HL-60 (cell line): Measurements from ENCODE around the gene GDI2.

Experiments
- DNase-seq, 2 experiments: peaks; one replicate each; pipeline ENCODE4 v3.0.0-alpha.2; 2010 to 2020; ENCODE audit warnings: low read depth in 1 of 2, low spot score in 1 of 2
- H3K27ac ChIP-seq: fragments of 250-450 bp; sonication (Bioruptor Pico); replicated peaks from 2 replicates; pipeline ENCODE4 v1.5.1; 2020; ENCODE audit warnings: mild to moderate bottlenecking, moderate library complexity
- H3K27me3 ChIP-seq: fragments of 250-450 bp; sonication (Bioruptor Pico); 2 replicates; pipeline ENCODE4 v1.5.1; 2021; ENCODE audit warnings: mild to moderate bottlenecking, moderate library complexity; ENCODE audit not compliant: insufficient read depth, poor library complexity, severe bottlenecking
- H3K4me3 ChIP-seq: replicated peaks from 2 replicates; pipeline ENCODE4 v1.5.1; 2011; ENCODE audit warnings: mild to moderate bottlenecking, control low read depth, low read length; ENCODE audit not compliant: insufficient read depth
- GABPA ChIP-seq: IDR thresholded peaks from 2 replicates; pipeline ENCODE4 v1.6.1; 2012; ENCODE audit warnings: low read depth
- POLR2AphosphoS5 ChIP-seq: IDR thresholded peaks from 2 replicates; pipeline ENCODE4 v1.6.1; 2012; ENCODE audit warnings: low read depth
- SPI1 ChIP-seq: IDR thresholded peaks from 2 replicates; pipeline ENCODE4 v1.6.1; 2012; ENCODE audit warnings: low read depth, mild to moderate bottlenecking, borderline replicate concordance
- TF ChIP-seq, protein P1 (sequence below): IDR thresholded peaks from one replicate; pipeline ENCODE4 v1.5.1; 2011; ENCODE audit warnings: low read length, control low read depth, inconsistent platforms; ENCODE audit not compliant: insufficient read depth
- TF ChIP-seq, protein P2 (sequence below): IDR thresholded peaks from 2 replicates; pipeline ENCODE4 v1.6.1; 2012; ENCODE audit warnings: low read depth; ENCODE audit not compliant: insufficient replicate concordance

The GDI2 gene

DNA sequence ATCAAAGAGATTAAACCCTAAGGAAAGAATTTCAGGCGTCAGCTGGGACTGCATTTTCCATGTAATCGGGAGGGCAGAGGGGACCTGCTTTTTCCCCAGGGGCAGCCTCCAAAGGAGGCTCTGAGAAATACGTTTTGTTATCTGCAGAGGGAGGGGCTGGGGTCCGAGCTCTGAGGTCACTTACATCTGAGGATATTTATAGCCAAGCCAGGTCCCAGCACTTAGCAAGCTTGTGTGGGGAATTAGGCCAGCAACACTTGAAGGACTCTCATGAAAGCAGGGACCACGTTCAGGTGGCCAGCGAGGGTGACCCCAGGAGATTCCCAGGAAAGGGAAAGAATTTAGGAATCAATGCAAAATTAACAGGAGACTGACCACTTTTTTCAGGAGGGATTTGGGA lies 20.6 kb upstream of the GDI2 start:
- Histone ChIP-seq H3K4me3 (no peak overlapping the region), H3K27ac (no peak overlapping the region), H3K27me3 (no peaks in the 10 kb centered on the region)
- DNase-seq, result no peak
- TF ChIP-seq SPI1 (no peak), POLR2AphosphoS5 (no peak), GABPA (no peak)
- TF ChIP-seq, protein P1, sequence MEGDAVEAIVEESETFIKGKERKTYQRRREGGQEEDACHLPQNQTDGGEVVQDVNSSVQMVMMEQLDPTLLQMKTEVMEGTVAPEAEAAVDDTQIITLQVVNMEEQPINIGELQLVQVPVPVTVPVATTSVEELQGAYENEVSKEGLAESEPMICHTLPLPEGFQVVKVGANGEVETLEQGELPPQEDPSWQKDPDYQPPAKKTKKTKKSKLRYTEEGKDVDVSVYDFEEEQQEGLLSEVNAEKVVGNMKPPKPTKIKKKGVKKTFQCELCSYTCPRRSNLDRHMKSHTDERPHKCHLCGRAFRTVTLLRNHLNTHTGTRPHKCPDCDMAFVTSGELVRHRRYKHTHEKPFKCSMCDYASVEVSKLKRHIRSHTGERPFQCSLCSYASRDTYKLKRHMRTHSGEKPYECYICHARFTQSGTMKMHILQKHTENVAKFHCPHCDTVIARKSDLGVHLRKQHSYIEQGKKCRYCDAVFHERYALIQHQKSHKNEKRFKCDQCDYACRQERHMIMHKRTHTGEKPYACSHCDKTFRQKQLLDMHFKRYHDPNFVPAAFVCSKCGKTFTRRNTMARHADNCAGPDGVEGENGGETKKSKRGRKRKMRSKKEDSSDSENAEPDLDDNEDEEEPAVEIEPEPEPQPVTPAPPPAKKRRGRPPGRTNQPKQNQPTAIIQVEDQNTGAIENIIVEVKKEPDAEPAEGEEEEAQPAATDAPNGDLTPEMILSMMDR, result no peak
- TF ChIP-seq, protein P2, sequence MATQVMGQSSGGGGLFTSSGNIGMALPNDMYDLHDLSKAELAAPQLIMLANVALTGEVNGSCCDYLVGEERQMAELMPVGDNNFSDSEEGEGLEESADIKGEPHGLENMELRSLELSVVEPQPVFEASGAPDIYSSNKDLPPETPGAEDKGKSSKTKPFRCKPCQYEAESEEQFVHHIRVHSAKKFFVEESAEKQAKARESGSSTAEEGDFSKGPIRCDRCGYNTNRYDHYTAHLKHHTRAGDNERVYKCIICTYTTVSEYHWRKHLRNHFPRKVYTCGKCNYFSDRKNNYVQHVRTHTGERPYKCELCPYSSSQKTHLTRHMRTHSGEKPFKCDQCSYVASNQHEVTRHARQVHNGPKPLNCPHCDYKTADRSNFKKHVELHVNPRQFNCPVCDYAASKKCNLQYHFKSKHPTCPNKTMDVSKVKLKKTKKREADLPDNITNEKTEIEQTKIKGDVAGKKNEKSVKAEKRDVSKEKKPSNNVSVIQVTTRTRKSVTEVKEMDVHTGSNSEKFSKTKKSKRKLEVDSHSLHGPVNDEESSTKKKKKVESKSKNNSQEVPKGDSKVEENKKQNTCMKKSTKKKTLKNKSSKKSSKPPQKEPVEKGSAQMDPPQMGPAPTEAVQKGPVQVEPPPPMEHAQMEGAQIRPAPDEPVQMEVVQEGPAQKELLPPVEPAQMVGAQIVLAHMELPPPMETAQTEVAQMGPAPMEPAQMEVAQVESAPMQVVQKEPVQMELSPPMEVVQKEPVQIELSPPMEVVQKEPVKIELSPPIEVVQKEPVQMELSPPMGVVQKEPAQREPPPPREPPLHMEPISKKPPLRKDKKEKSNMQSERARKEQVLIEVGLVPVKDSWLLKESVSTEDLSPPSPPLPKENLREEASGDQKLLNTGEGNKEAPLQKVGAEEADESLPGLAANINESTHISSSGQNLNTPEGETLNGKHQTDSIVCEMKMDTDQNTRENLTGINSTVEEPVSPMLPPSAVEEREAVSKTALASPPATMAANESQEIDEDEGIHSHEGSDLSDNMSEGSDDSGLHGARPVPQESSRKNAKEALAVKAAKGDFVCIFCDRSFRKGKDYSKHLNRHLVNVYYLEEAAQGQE, result no peak

DNA sequence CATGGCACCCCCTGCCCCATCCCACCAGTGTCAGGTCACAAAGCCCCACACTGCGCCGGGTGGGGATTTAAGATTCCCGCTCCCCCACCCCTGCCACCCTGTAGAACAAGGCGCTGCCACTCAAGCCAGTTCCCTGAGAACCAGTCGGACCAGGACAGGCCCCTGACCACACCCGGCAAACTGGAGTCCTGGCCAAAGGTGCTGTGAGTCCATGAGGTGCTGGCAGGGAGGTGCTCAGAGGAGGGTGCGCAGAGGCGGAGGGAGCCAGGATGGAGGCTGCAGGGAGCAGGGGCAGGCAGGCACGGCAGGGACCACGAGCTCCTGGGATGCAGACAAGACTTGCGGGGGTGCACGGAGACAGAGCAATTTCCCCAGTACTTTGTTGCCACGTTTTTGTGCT lies 19.7 kb upstream of the GDI2 start:
- TF ChIP-seq, protein P2, result no peak
- no peak for TF ChIP-seq POLR2AphosphoS5
- TF ChIP-seq GABPA, result no peak
- TF ChIP-seq, protein P1, result no peak
- TF ChIP-seq SPI1, result no peak
- no peak for DNase-seq
- Histone ChIP-seq H3K4me3 (no peak overlapping the region), H3K27me3 (no peaks in the 10 kb centered on the region), H3K27ac (no peak overlapping the region)

DNA sequence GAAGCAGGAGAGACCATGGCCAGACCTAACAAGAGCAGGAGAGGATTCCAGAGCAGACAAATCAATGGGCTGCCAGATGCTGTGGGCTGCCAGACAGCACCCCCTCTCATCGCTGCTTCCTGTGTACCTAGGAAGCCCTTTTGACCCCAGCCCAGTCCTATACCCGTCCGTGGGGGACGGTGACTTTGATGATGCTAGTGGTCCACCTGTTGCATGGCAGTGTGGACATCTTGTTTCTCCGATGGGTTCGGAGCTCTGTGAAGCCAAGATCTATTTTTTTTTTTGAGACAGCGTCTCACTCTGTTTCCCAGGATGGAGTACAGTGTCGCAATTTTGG lies 18.2 kb upstream of the GDI2 start:
- no peaks in the 10 kb centered on the region for H3K27me3 ChIP-seq
- H3K27ac ChIP-seq, result no peak overlapping the region
- TF ChIP-seq GABPA, result no peak
- DNase-seq, result no peak
- no peak overlapping the region for H3K4me3 ChIP-seq

DNA sequence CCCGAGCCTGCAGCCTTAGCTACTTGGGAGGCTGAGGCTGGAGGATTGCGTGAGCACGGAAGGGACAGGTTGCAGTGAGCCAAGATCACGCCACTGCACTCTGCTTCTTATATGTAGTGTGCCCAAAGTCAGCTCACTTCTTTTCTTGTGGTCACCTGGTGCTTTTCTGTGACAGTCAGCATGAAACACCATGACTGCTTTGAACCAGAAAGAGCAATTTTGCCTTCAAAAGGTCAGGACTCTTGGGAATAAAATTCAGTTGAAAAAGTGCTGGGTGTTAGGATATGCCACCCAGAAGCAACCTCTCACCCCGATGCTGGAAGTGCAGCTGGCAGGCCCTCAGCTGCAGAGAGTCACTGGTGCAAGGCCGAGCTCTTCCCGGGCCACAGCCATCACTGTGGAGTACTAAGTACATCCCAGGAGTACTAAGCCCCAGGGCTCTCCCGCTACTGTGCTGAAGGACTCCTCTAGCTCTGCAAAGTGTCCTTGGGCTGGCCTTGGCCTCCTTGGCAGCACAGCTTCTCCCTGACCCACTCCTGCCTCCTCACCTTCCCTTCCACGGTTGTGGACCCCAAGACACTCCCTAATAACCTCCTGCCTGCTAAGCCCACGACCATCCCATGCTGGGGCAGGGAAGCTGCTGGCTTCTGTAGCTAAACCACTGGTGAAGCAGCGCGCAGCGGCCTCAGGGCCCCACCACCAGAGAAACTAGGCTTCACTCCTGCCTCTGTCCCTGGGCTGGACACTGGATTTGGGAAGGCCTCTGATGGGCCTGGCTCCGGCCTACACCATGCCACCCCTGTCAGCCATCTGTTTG lies 17.6 kb upstream of the GDI2 start:
- TF ChIP-seq, protein P1, result no peak
- TF ChIP-seq, protein P2, result no peak
- TF ChIP-seq GABPA (no peak), SPI1 (no peak), POLR2AphosphoS5 (no peak)
- no peak for DNase-seq
- no peaks in the 10 kb centered on the region for H3K27me3 ChIP-seq
- no peak overlapping the region for H3K4me3 ChIP-seq
- H3K27ac ChIP-seq, result no peak overlapping the region
